Suprapubic skin (tissue), 4 donors: ENCODE data around the gene VWCE.

Experiments
- EP300 ChIP-seq: sonication (generic); formaldehyde crosslinking; IDR thresholded peaks from one replicate; pipeline ENCODE4 v1.6.1; 2017; ENCODE audit warnings: antibody characterized with exemption
- POLR2A ChIP-seq, 2 donors: fragments of 450-650 bp; IDR thresholded peaks; one replicate each; pipeline ENCODE4 v1.6.1; 2017; ENCODE audit warnings: antibody characterized with exemption in 2 of 2, mild to moderate bottlenecking in 2 of 2, moderate library complexity in 2 of 2
- POLR2AphosphoS5 ChIP-seq, 3 donors: sonication (generic); formaldehyde crosslinking; IDR thresholded peaks; one replicate each; pipeline ENCODE4 v1.6.1; 2017; ENCODE audit warnings: antibody characterized with exemption in 3 of 3
- TF ChIP-seq, protein P1 (sequence below), 2 donors: fragments of 200-600 bp in 1 of 2; fragments of 450-650 bp in 1 of 2; sonication (generic) in 1 of 2; IDR thresholded peaks; one replicate each; pipeline ENCODE4 v1.5.1; 2016 to 2019; ENCODE audit warnings: antibody characterized with exemption in 2 of 2, mild to moderate bottlenecking in 1 of 2, moderate library complexity in 1 of 2

DNA sequence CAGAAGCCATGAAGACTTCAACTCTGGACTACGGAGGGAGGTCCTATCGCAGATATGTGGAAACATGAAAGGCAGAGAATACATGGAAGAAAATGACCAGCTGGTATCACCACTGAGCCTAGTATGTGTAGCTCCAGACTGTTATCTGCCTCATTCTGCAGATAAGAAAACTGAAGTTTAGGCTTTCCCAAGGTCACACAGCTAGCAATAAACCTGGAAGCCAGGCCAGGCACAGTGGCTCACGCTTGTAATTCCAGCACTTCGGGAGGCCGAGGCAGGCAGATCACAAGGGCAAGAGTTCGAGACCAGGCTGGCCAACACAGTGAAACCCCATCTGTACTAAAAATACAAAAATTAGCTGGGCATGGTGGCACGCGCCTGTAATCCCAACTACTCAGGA lies 15.6 kb upstream of the VWCE start:
- TF ChIP-seq, protein P1, sequence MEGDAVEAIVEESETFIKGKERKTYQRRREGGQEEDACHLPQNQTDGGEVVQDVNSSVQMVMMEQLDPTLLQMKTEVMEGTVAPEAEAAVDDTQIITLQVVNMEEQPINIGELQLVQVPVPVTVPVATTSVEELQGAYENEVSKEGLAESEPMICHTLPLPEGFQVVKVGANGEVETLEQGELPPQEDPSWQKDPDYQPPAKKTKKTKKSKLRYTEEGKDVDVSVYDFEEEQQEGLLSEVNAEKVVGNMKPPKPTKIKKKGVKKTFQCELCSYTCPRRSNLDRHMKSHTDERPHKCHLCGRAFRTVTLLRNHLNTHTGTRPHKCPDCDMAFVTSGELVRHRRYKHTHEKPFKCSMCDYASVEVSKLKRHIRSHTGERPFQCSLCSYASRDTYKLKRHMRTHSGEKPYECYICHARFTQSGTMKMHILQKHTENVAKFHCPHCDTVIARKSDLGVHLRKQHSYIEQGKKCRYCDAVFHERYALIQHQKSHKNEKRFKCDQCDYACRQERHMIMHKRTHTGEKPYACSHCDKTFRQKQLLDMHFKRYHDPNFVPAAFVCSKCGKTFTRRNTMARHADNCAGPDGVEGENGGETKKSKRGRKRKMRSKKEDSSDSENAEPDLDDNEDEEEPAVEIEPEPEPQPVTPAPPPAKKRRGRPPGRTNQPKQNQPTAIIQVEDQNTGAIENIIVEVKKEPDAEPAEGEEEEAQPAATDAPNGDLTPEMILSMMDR (IDR thresholded peaks at IDR 0.05), result no peak
- TF ChIP-seq POLR2A (IDR thresholded peaks at IDR 0.05) (no peak), POLR2AphosphoS5 (IDR thresholded peaks at IDR 0.05) (no peak), EP300 (no peak)
